ENCODE measurements around the gene TTI1. TPM values are rescaled to one million over a fixed set of nuclear protein-coding genes. Genes with fewer than 3 reads are reported as not detected.
A peak's percentile ranks its signal among the peaks of the same experiment; 100 is the strongest.

The TTI1 gene
- total RNA-seq, 1 experiment from 2014 or later = 54.0 TPM

- peaks cover 10% of the 10 kb centered on the region for H3K36me3 Mint-ChIP-seq (ENCODE audit: insufficient read depth, unreplicated experiment)
- H3K27me3 Mint-ChIP-seq (ENCODE audit: unreplicated experiment) = no peaks in the 10 kb centered on the region
- CTCF ChIA-PET = interaction anchor here (1.7 kb wide), 1 partner anchor 48 kb away, joined by 5 read pairs; no protein-coding TSS in a partner anchor
- no peak for TF ChIP-seq CTCF (IDR thresholded peaks at IDR 0.05; ENCODE audit: unreplicated experiment)
- H3K27ac Mint-ChIP-seq (ENCODE audit: unreplicated experiment) = no peak overlapping the region
- H3K4me1 Mint-ChIP-seq (ENCODE audit: low read depth, unreplicated experiment) = peaks cover 44% of the 10 kb centered on the region
- no TSS peak for BruUV-seq (replicated peaks)
- intact Hi-C loops (cut with micrococcal nuclease; ENCODE audit: unreplicated experiment) = loop anchor here (5.0 kb wide), 1 partner anchor 424 kb away; no protein-coding TSS in a partner anchor
- peak overlapping the region; percentile 10 for H3K4me3 Mint-ChIP-seq (ENCODE audit: low read depth, unreplicated experiment)
- H3K9me3 Mint-ChIP-seq (ENCODE audit: low read depth, unreplicated experiment) = no peaks in the 10 kb centered on the region
- no peak for DNase-seq
These were observed 41.9 kb downstream of the TTI1 start for GRCh38 chr20:37991157-37991866.

- Mint-ChIP-seq H3K9me3 (ENCODE audit: low read depth, unreplicated experiment) (no peaks in the 10 kb centered on the region), H3K27me3 (ENCODE audit: unreplicated experiment) (no peaks in the 10 kb centered on the region), H3K36me3 (ENCODE audit: insufficient read depth, unreplicated experiment) (peaks cover 10% of the 10 kb centered on the region), H3K4me3 (ENCODE audit: low read depth, unreplicated experiment) (peak overlapping the region; percentile 10), H3K4me1 (ENCODE audit: low read depth, unreplicated experiment) (peaks cover 44% of the 10 kb centered on the region), H3K27ac (ENCODE audit: unreplicated experiment) (peak overlapping the region; percentile 55)
- CTCF ChIA-PET = interaction anchor here (1.7 kb wide), 1 partner anchor 47 kb away, joined by 5 read pairs; no protein-coding TSS in a partner anchor
- no TSS peak for BruUV-seq (replicated peaks)
- DNase-seq = peak; percentile 76
- intact Hi-C loops (cut with micrococcal nuclease; ENCODE audit: unreplicated experiment) = loop anchor here (5.0 kb wide), 1 partner anchor 423 kb away; no protein-coding TSS in a partner anchor
- TF ChIP-seq CTCF (IDR thresholded peaks at IDR 0.05; ENCODE audit: unreplicated experiment) = no peak
These were observed 42.6 kb downstream of the TTI1 start for GRCh38 chr20:37990571-37991151.

GRCh38 chr20:37989601-37990295 lies 43.5 kb downstream of the TTI1 start:
- Mint-ChIP-seq H3K9me3 (ENCODE audit: low read depth, unreplicated experiment) (no peaks in the 10 kb centered on the region), H3K27ac (ENCODE audit: unreplicated experiment) (peak overlapping the region; percentile 55), H3K36me3 (ENCODE audit: insufficient read depth, unreplicated experiment) (peaks cover 7% of the 10 kb centered on the region), H3K4me3 (ENCODE audit: low read depth, unreplicated experiment) (peak overlapping the region; percentile 8), H3K4me1 (ENCODE audit: low read depth, unreplicated experiment) (peaks cover 44% of the 10 kb centered on the region), H3K27me3 (ENCODE audit: unreplicated experiment) (no peaks in the 10 kb centered on the region)
- intact Hi-C loops (cut with micrococcal nuclease; ENCODE audit: unreplicated experiment) = loop anchor here (1.0 to 5.0 kb wide), 2 partner anchors 87 to 422 kb away; no protein-coding TSS in a partner anchor
- TF ChIP-seq CTCF (IDR thresholded peaks at IDR 0.05; ENCODE audit: unreplicated experiment) = no peak
- no TSS peak for BruUV-seq (replicated peaks)
- DNase-seq = peak; percentile 75
- CTCF ChIA-PET = no interaction called here

GRCh38 chr20:37988306-37988954 lies 44.8 kb downstream of the TTI1 start:
- intact Hi-C loops (cut with micrococcal nuclease; ENCODE audit: unreplicated experiment) = no loop called here
- Mint-ChIP-seq H3K27me3 (ENCODE audit: unreplicated experiment) (no peaks in the 10 kb centered on the region), H3K36me3 (ENCODE audit: insufficient read depth, unreplicated experiment) (peaks cover 8% of the 10 kb centered on the region), H3K4me3 (ENCODE audit: low read depth, unreplicated experiment) (no peak overlapping the region), H3K27ac (ENCODE audit: unreplicated experiment) (no peak overlapping the region), H3K4me1 (ENCODE audit: low read depth, unreplicated experiment) (peaks cover 44% of the 10 kb centered on the region), H3K9me3 (ENCODE audit: low read depth, unreplicated experiment) (no peaks in the 10 kb centered on the region)
- CTCF ChIA-PET = interaction anchor here (0.6 kb wide), 1 partner anchor 26 kb away, joined by 5 read pairs; no protein-coding TSS in a partner anchor
- TF ChIP-seq CTCF (IDR thresholded peaks at IDR 0.05; ENCODE audit: unreplicated experiment) = no peak
- BruUV-seq (replicated peaks) = no TSS peak
- no peak for DNase-seq
